Stimulated activated CD4-positive, alpha-beta T cell treated with anti-CD3 and anti-CD28 coated beads, Interleukin-1b, Interleukin-23, amount 100 ng/mL, for 24 hours (primary cell): ENCODE measurements around the gene SPSB3.

Experiments
- DNase-seq, 4 experiments: peaks; one replicate each; pipeline ENCODE4 v3.0.0-alpha.2; 2020; ENCODE audit warnings: low read depth in 4 of 4, low spot score in 1 of 4

Gene SPSB3

GRCh38 chr16:1775846-1776671 is 6.3 kb downstream of the SPSB3 start:
- DNase-seq: no peak

GRCh38 chr16:1775006-1775845 is 7.1 kb downstream of the SPSB3 start:
- DNase-seq: no peak

- no peak for DNase-seq
Observed at GRCh38 chr16:1774448-1774780, 8.0 kb downstream of the SPSB3 start.

DNA sequence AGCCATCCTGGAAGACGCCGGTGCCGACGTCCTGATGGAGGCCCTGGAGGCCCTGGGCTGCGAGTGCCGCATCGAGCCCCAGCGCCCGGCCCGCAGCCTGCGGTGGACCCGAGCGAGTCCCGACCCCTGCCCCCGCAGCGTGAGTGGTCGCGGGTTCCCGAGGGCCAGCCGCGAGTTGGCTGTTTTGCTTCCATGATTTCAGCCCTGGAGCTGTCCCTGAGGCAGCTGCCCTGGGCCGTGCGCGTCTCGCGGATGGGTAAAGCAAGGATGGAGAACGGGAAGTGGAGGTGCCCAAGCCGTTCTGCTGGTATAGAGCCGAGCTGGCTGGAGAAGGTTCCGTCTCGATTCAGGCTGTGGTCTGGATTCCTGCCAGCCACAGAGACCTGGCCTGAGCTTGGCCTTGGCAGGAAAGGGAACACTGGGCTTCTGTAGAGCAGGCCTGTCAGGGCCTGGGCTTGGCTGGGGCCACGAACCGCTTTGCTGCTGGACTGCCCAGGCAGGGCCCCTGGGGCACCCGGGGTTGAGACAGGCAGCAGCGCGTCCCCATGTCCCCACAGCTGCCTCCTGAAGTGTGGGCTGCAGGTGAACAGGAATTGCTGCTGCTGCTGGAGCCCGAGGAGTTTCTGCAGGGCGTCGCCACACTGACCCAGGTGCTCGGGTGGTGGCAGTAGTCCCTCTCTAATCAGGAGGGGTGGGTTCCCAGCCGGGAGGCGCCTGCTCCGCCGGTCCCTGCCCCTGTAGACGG is 8.5 kb downstream of the SPSB3 start:
- DNase-seq: no peak

DNA sequence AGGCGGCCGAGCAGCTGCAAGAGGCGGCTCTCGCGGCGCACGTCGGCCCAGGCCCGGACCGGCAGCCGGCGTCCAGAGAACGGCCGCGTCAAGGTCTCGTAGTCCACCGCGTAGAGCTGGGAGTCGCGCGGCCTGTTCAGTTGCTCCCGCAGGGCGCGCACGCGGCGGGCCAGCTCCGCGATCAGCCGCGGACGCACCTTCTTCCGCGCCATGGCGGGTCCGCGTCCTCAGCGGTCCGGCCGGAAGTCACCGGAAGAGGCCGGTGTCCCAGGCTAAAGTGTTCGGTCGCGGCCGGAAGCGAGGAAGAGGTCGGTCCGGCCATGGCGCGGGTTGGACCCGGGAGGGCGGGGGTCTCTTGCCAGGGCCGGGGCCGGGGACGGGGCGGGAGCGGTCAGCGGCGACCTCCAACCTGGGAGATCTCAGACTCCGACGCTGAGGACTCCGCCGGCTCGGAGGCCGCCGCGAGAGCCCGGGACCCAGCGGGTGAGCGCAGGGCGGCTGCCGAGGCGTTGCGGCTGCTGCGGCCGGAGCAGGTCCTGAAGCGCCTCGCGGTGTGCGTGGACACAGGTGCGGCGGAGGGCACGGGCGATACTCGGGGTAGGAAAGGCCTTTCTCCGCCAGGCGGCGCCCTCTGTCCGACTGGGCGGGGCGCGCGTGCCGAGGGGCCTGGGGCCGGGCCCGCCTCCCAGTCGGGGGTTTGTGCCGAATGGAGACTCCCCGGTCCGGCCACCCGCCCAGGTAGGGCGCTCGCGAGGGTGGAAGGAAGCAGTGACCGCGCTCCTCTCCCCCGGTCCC is 9.3 kb downstream of the SPSB3 start, which contains the start of gene MRPS34:
TSS of gene MRPS34 (minus strand) at position 227 of the 795 bp plus-strand sequence. CDS start at position 212, 15 bp downstream.
- DNase-seq: peak; percentile 59 to 77 (median 67)

DNA sequence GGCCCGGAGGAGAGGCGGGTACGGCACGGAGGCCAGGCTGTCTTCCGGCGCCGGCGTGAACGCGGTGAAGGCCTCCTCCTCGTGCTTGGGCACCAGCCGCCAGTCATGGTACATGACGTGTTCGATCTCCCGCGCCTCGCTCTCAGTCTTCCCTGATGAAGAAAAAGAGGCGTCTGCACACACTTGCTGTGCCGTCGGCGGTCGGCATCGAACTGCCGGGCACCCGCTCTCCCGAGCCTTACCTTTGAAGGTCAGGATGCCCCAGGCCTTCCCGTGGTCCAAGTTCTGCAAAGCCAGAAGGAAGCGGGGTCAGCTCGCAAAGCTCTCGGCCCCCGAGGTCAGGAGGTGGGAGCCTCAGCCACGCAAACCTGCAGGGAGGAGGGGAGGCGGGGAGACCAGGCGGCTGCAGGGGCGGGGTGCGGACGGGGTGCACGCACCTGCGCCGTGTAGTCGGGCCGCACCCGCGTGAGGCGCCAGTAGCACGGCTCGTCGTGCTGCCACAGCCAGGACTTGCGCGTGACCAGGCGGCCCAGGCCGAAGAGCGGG is 9.9 kb downstream of the SPSB3 start, which contains the start of gene EME2:
TSS of gene EME2 (plus strand) at position 449 of the 546 bp plus-strand sequence. CDS start 418 bp downstream, outside the sequence.
- peak in 2 of 4 experiments; percentile 39 to 43 for DNase-seq

GRCh38 chr16:1771864-1772361 is 10.5 kb downstream of the SPSB3 start:
- no peak for DNase-seq

GRCh38 chr16:1771188-1771863 is 11.0 kb downstream of the SPSB3 start, which contains the start of gene NME3:
Gene NME3, minus strand, starts transcription at chr16:1771543. Its CDS starts 9 bp downstream, at chr16:1771534.
- DNase-seq: peak in 3 of 4 experiments; percentile 64 to 76 (median 76)

GRCh38 chr16:1770328-1771187 is 11.8 kb downstream of the SPSB3 start:
- DNase-seq: peak in 2 of 4 experiments; percentile 48 to 63

DNA sequence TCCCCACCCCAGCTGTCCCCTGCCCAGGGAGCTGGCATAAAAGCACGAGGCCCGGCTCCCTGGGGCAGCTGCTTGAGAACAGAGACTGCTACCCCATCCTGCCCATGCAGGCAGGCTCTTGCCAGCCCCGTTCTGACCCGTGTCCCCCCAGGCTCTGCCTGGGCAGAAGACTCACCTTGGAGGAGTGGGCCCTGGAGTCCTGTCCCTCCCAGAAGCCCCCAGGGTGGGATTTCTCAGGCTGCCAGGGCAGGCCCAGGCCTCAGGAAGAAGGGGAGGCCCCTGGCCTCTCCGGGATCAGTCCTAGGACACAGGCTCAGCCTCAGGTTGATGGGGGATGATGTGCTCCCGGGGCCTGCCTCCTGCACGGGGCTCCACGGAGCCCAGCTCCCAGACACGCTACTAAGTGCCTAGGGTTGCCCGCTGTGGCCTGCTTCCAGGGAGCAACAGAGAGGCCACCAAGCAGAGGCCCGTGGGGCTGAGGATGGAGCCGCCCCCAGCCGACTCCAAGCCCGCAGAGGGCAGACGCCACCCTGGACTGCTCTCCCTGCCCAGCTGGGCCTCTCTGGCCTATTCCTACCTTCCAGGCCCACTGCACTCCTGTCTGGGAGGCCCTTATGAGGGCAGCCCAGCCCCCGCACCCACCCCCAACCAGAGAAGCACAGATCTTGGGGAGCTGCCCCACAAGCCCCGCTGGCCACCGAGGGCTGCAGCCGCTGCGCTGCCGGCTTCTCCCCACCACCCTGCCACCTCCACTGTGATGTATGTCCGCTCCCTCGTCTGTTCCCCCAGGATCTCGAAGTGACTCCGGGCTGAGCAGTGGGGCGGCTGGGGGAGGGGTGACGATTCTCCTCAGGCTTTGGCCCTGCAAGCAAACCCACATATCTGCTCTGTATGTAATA is 12.7 kb downstream of the SPSB3 start:
- DNase-seq: no peak

- DNase-seq: no peak
Observed at GRCh38 chr16:1768767-1769401, 13.5 kb downstream of the SPSB3 start.

DNA sequence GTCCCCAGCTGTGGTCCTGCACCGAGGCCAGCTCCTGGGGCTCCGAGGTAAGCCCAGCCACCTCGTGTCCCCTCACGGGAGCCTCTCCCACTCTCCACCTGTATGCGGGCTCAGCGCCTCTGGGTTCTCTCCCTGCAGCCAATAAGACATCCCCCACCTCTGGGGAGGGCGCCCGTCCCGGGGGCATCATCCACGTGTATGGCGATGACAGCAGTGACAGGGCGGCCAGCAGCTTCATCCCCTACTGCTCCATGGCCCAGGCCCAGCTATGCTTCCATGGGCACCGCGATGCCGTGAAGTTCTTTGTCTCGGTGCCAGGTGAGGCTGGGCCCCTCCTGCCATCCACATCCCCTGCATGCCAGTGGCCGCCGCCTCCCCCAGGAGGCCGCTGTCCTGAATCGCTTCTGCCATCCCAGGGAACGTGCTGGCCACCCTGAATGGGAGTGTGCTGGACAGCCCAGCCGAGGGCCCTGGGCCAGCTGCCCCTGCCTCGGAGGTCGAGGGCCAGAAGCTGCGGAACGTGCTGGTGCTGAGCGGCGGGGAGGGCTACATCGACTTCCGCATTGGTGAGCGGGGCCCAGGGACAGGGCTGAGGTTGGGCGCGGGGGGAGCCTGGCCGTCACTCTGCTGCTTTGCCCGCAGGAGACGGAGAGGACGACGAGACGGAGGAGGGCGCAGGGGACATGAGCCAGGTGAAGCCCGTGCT is 14.2 kb downstream of the SPSB3 start:
- DNase-seq: no peak

GRCh38 chr16:1767116-1767994 is 15.0 kb downstream of the SPSB3 start:
- no peak for DNase-seq

GRCh38 chr16:1766701-1767100 is 15.7 kb downstream of the SPSB3 start:
- no peak for DNase-seq

GRCh38 chr16:1766231-1766630 is 16.1 kb downstream of the SPSB3 start:
- no peak for DNase-seq
